Endothelial cell of umbilical vein (primary cell): Measurements from ENCODE around the gene CDCP1. TPM values are rescaled to one million over a fixed set of nuclear protein-coding genes. Genes with fewer than 3 reads are reported as not detected.

ENCODE experiments used
- BruUV-seq: library from RNA; stranded (reverse); fragments of 400-500 nt; replicated peaks from 2 replicates; lab custom pipeline; 2021; lab: Mats Ljungman, UMichigan
- CTCF ChIA-PET: fragments of 300-600, 350-600 bp; sonication (Branson Sonifier 250); formaldehyde crosslinking; loops from one replicate; lab custom pipeline; 2021; ENCODE audit warnings: antibody characterized with exemption, inconsistent platforms; lab: Charles Lee
- POLR2A ChIA-PET: fragments of 300-600, 350-600 bp; sonication (Branson Sonifier 250); formaldehyde crosslinking; loops from one replicate; lab custom pipeline; 2021; ENCODE audit warnings: antibody characterized with exemption, inconsistent platforms; lab: Charles Lee
- DNase-seq: peaks from one replicate; pipeline ENCODE4 v3.0.0-alpha.2; 2011; ENCODE audit warnings: low read depth, low spot score
- FAIRE-seq: peaks from 2 replicates; lab custom pipeline; 2011; peaks lifted over from hg19 to GRCh38; lab: Jason Lieb, UNC
- H2AFZ ChIP-seq: 2 replicates; pipeline ENCODE4 v1.6.0; 2012; ENCODE audit warnings: low read depth, low read length, control low read depth, inconsistent platforms
- H3K27ac ChIP-seq: 2 replicates; pipeline ENCODE4 v1.5.1; 2011; ENCODE audit warnings: low read depth, mild to moderate bottlenecking, control low read depth, low read length, moderate library complexity; ENCODE audit not compliant: insufficient read depth
- H3K27me3 ChIP-seq, 2 experiments: 2 replicates each; pipeline versions ENCODE4 v1.6.0 to v1.6.1; 2011; ENCODE audit warnings: low read length in 2 of 2, mixed read lengths in 1 of 2; ENCODE audit not compliant: control insufficient read depth in 2 of 2, insufficient read depth in 2 of 2
- H3K36me3 ChIP-seq, 2 experiments: 2 replicates in 1 of 2; 3 replicates in 1 of 2; pipeline ENCODE4 v1.5.1; 2011; ENCODE audit warnings: low read length in 2 of 2, mild to moderate bottlenecking in 1 of 2, moderate library complexity in 1 of 2; ENCODE audit not compliant: control insufficient read depth in 2 of 2, insufficient read depth in 2 of 2; ENCODE audit errors: extremely low read depth in 1 of 2
- H3K4me1 ChIP-seq: 3 replicates; pipeline ENCODE4 v1.5.1; 2011; ENCODE audit warnings: mild to moderate bottlenecking, low read length; ENCODE audit not compliant: control insufficient read depth, insufficient read depth; ENCODE audit errors: extremely low read depth
- H3K4me2 ChIP-seq: 2 replicates; pipeline ENCODE4 v1.6.1; 2011; ENCODE audit warnings: low read length, control low read depth, mixed read lengths; ENCODE audit not compliant: insufficient read depth
- H3K4me3 ChIP-seq, 3 experiments: fragments of 200-600 bp in 1 of 3; sonication (generic), shearing (Covaris generic) in 1 of 3; replicated peaks in 1 of 3; 2 replicates each; pipeline ENCODE4 v1.5.1; 2011 to 2016; ENCODE audit warnings: control low read depth in 3 of 3, low read length in 3 of 3, mild to moderate bottlenecking in 2 of 3, inconsistent platforms in 1 of 3, low read depth in 1 of 3, moderate library complexity in 1 of 3; ENCODE audit not compliant: insufficient read depth in 1 of 3
- H3K79me2 ChIP-seq: 2 replicates; pipeline ENCODE4 v1.6.0; 2012; ENCODE audit warnings: low read length, inconsistent platforms; ENCODE audit not compliant: control insufficient read depth, insufficient read depth
- H3K9ac ChIP-seq: replicated peaks from 2 replicates; pipeline ENCODE3; 2011; ENCODE audit warnings: low read length, control low read depth; ENCODE audit not compliant: insufficient read depth; ENCODE audit errors: extremely low read depth
- H3K9me1 ChIP-seq: replicated peaks from 3 replicates; pipeline ENCODE4 v1.6.0; 2011; ENCODE audit warnings: mild to moderate bottlenecking, low read length; ENCODE audit not compliant: control insufficient read depth, insufficient read depth; ENCODE audit errors: extremely low read depth
- H3K9me3 ChIP-seq: replicated peaks from 2 replicates; pipeline ENCODE4 v1.5.1; 2012; ENCODE audit warnings: low read length, inconsistent platforms; ENCODE audit not compliant: control insufficient read depth, insufficient read depth
- H4K20me1 ChIP-seq: replicated peaks from 2 replicates; pipeline ENCODE3; 2011; ENCODE audit warnings: mild to moderate bottlenecking, low read length; ENCODE audit not compliant: control insufficient read depth, insufficient read depth; ENCODE audit errors: extremely low read depth
- EZH2 ChIP-seq: IDR thresholded peaks from 2 replicates; pipeline ENCODE4 v1.6.1; 2012; ENCODE audit warnings: borderline replicate concordance, low read depth, mild to moderate bottlenecking, moderate library complexity, low read length, inconsistent platforms; ENCODE audit not compliant: severe bottlenecking
- FOS ChIP-seq: IDR thresholded peaks from 2 replicates; pipeline ENCODE4 v1.6.1; 2011; ENCODE audit warnings: mild to moderate bottlenecking, low read length, moderate library complexity, borderline replicate concordance; ENCODE audit not compliant: insufficient read depth
- GATA2 ChIP-seq: IDR thresholded peaks from 2 replicates; pipeline ENCODE4 v1.7.0; 2011; ENCODE audit warnings: low read depth, mild to moderate bottlenecking, moderate library complexity, mixed read lengths, low read length; ENCODE audit not compliant: insufficient read length, insufficient read depth
- JUN ChIP-seq: IDR thresholded peaks from 2 replicates; pipeline ENCODE4 v1.6.1; 2011; ENCODE audit warnings: borderline replicate concordance, low read depth; ENCODE audit not compliant: insufficient read length, insufficient read depth
- MAX ChIP-seq: IDR thresholded peaks from 2 replicates; pipeline ENCODE4 v1.6.1; 2011; ENCODE audit not compliant: insufficient read depth, insufficient read length
- MYC ChIP-seq: IDR thresholded peaks from one replicate; pipeline ENCODE4 v1.6.1; 2011; ENCODE audit warnings: mild to moderate bottlenecking, low read depth, low read length
- POLR2A ChIP-seq: IDR thresholded peaks from 2 replicates; pipeline ENCODE4 v1.6.1; 2012; ENCODE audit warnings: low read depth, mild to moderate bottlenecking, control low read depth, low read length
- POLR2AphosphoS5 ChIP-seq: IDR thresholded peaks from 2 replicates; pipeline ENCODE4 v1.6.1; 2012; ENCODE audit warnings: low read depth, mild to moderate bottlenecking, control low read depth, low read length, moderate library complexity; ENCODE audit not compliant: insufficient read depth
- dilution Hi-C: fragments of 300-500 bp; cut with MboI; formaldehyde crosslinking; loops from one replicate; pipeline ENCODE4 v1.15.0; 2019; ENCODE audit warnings: low sequenced_read_pairs; ENCODE audit not compliant: extremely low pct_ligation_motif_present
- intact Hi-C: fragments of 100-400 bp; cut with micrococcal nuclease; formaldehyde crosslinking; loops from one replicate; pipeline ENCODE4 v1.10.0; 2022
- polyA plus RNA-seq, 4 experiments: library from polyadenylated mRNA; depleted of rRNA in 3 of 4; stranded (reverse) in 3 of 4; unstranded in 1 of 4; fragments of >200 nt; gene quantifications; 2 replicates each; pipeline versions ENCODE4 v1.2.1 to v1.2.3, GENCODE V29; 2011 to 2012; ENCODE audit warnings: missing spikeins in 1 of 4
- total RNA-seq: library from RNA; stranded (reverse); gene quantifications from 2 replicates; pipeline ENCODE4 v1.2.3, GENCODE V29; 2021
- TF ChIP-seq, protein P1 (sequence below), 2 donors: IDR thresholded peaks; 1 replicate in 1 of 2; 2 replicates in 1 of 2; pipeline ENCODE4 v1.5.1; 2011; ENCODE audit warnings: low read length in 2 of 2, mild to moderate bottlenecking in 2 of 2, moderate library complexity in 2 of 2, control low read depth in 1 of 2, inconsistent platforms in 1 of 2, low read depth in 1 of 2; ENCODE audit not compliant: insufficient read depth in 1 of 2; ENCODE audit errors: extremely low read depth in 1 of 2

CDCP1 gene
- total and polyA plus RNA-seq, 2 donors (not counting 3 experiments of a cell fraction or from before 2014, with no cell fraction given), result 0.01 to 0.22 TPM

DNA sequence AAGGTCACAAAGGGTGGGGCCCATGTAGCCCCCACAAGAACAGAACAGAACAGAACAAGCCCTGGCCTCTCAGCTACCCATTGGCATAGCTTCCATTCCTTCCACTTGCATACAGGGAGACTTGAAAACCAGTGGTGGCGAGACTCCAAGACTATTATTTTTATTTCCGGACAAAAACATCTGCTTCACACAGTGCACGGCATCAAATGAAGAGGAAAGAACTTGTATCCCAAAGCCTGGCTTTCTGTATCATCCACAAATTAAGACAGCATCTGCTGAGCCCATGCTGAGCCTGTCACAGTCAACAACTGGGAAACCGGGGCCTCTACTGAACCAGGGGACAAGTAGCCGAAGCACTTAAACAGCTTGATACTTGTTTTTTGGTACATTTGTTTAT lies 64.0 kb downstream of the CDCP1 start:
- no peak overlapping the region for H3K4me2 ChIP-seq
- H3K27ac ChIP-seq, result no peak overlapping the region
- intact Hi-C loops, result no loop called here
- FAIRE-seq (no peak), DNase-seq (peak; percentile 38)
- TF ChIP-seq GATA2 (no peak), JUN (no peak), EZH2 (no peak), MAX (no peak), FOS (no peak), POLR2A (no peak), MYC (no peak), POLR2AphosphoS5 (no peak)
- TF ChIP-seq, protein P1, sequence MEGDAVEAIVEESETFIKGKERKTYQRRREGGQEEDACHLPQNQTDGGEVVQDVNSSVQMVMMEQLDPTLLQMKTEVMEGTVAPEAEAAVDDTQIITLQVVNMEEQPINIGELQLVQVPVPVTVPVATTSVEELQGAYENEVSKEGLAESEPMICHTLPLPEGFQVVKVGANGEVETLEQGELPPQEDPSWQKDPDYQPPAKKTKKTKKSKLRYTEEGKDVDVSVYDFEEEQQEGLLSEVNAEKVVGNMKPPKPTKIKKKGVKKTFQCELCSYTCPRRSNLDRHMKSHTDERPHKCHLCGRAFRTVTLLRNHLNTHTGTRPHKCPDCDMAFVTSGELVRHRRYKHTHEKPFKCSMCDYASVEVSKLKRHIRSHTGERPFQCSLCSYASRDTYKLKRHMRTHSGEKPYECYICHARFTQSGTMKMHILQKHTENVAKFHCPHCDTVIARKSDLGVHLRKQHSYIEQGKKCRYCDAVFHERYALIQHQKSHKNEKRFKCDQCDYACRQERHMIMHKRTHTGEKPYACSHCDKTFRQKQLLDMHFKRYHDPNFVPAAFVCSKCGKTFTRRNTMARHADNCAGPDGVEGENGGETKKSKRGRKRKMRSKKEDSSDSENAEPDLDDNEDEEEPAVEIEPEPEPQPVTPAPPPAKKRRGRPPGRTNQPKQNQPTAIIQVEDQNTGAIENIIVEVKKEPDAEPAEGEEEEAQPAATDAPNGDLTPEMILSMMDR (IDR thresholded peaks at IDR 0.05; ENCODE audit: extremely low read depth in 1 of 2, insufficient read depth in 1 of 2, low read depth in 1 of 2, low read length in 2 of 2), result no peak
- H3K4me1 ChIP-seq, result peaks cover 2% of the 10 kb centered on the region
- no peak overlapping the region for H3K9ac ChIP-seq
- H3K79me2 ChIP-seq, result no peaks in the 10 kb centered on the region
- H3K27me3 ChIP-seq, result peaks cover 0 to 2% of the 10 kb centered on the region in 2 experiments
- no peak overlapping the region for H2AFZ ChIP-seq
- no TSS peak for BruUV-seq
- dilution Hi-C loops, result no loop called here
- H3K9me3 ChIP-seq, result no peaks in the 10 kb centered on the region
- H3K4me3 ChIP-seq, result no peak overlapping the region
- H4K20me1 ChIP-seq, result no peaks in the 10 kb centered on the region
- CTCF ChIA-PET, result interaction anchor here (1.3 kb wide), 2 partner anchors 16 to 129 kb away, joined by 4 to 6 read pairs; no protein-coding TSS in a partner anchor
- no peaks in the 10 kb centered on the region for H3K36me3 ChIP-seq
- POLR2A ChIA-PET, result no interaction called here
- no peaks in the 10 kb centered on the region for H3K9me1 ChIP-seq
